ENCODE measurements around the gene PM20D2. TPM values are rescaled to one million over a fixed set of nuclear protein-coding genes. Genes with fewer than 3 reads are reported as not detected.
A peak's percentile ranks its signal among the peaks of the same experiment; 100 is the strongest.

PM20D2 gene
- total RNA-seq, 1 experiment from 2014 or later = 26.8 TPM

DNA sequence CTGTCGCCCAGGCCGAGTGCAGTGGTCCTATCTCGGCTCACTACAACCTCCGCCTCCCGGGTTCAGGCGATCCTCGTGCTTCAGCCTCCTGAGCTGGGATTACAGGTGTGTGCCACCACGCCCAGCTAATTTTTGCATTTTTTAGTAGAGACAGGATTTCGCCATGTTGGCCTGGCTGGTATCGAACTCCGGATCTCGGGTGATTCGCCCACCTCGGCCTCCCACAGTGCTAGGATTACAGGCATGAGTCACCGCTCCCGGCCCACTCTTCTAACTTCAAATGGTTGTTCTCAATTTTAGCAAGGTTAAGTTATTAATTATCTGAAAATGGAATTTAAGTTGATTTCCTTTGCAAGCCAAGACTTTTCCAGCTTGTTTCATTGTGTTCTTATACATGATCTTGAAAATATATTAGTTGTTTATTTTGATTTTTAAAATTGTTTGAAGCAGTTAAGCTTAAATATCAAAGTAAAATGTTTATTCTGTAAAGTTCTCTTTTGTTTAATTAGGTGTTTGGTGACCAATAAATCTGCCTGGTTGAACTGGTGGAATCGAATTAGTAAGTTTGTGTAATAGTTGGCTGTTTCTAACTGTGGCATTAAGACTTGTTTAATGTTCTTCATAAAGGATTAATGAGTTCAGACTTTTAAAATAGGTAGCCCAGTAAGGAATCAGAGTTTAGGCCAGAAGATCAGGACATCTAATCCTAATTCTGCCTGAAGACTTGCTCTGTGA lies 2.3 kb downstream of the PM20D2 start:
- DNase-seq = no peak
- ChIA-PET POLR2A (no interaction called here), CTCF (no interaction called here)
- no peaks in the 10 kb centered on the region for H3K27me3 ChIP-seq (replicated peaks; ENCODE audit: control insufficient read depth, insufficient read depth, low read length)
- TF ChIP-seq, protein P1, sequence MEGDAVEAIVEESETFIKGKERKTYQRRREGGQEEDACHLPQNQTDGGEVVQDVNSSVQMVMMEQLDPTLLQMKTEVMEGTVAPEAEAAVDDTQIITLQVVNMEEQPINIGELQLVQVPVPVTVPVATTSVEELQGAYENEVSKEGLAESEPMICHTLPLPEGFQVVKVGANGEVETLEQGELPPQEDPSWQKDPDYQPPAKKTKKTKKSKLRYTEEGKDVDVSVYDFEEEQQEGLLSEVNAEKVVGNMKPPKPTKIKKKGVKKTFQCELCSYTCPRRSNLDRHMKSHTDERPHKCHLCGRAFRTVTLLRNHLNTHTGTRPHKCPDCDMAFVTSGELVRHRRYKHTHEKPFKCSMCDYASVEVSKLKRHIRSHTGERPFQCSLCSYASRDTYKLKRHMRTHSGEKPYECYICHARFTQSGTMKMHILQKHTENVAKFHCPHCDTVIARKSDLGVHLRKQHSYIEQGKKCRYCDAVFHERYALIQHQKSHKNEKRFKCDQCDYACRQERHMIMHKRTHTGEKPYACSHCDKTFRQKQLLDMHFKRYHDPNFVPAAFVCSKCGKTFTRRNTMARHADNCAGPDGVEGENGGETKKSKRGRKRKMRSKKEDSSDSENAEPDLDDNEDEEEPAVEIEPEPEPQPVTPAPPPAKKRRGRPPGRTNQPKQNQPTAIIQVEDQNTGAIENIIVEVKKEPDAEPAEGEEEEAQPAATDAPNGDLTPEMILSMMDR (IDR thresholded peaks at IDR 0.05; ENCODE audit: insufficient read depth in 1 of 2, low read depth in 1 of 2, low read length in 1 of 2, severe bottlenecking in 1 of 2, unreplicated experiment in 1 of 2) = no peak
- intact Hi-C loops (cut with micrococcal nuclease; ENCODE audit: unreplicated experiment) = no loop called here
- peaks cover 22% of the 10 kb centered on the region for H3K36me3 Mint-ChIP-seq (ENCODE audit: insufficient read depth, unreplicated experiment)
- H3K27me3 Mint-ChIP-seq (ENCODE audit: insufficient read depth, unreplicated experiment) = no peaks in the 10 kb centered on the region
- peaks cover 20% of the 10 kb centered on the region for H3K4me1 ChIP-seq
- no peak overlapping the region for H3K4me3 ChIP-seq (ENCODE audit: low read depth, low read length)
- peaks cover 11% of the 10 kb centered on the region for H3K4me1 Mint-ChIP-seq (ENCODE audit: low read depth, unreplicated experiment)
- peak overlapping the region; percentile 25 for H3K4me3 Mint-ChIP-seq (ENCODE audit: unreplicated experiment)
- no peaks in the 10 kb centered on the region for H3K9me3 ChIP-seq
- H3K36me3 ChIP-seq (ENCODE audit: control insufficient read depth, insufficient read depth, low read length) = no peaks in the 10 kb centered on the region; the same call in 1 of the 2 replicates
- H3K9me3 Mint-ChIP-seq (ENCODE audit: unreplicated experiment) = no peaks in the 10 kb centered on the region
- H3K27ac Mint-ChIP-seq (ENCODE audit: unreplicated experiment) = no peak overlapping the region
- no TSS peak for BruUV-seq (replicated peaks)

DNA sequence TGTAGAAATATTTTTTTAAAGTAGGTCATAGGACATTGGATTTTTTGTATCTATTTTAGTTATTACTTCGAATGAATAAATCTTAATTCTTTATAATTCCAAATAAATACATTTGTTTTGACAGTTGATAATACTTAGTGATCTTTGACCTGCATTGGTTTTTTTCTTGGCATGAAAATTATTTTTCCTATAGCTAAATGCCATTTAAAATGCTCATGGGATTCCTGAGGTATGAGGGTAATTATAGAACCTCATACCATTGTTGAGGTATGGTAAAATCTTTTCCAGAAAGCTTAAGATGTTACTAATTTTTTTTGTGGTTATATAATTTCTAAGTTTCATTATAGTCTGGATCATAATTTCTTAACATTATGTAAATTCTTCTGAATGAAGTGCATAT lies 8.3 kb downstream of the PM20D2 start:
- BruUV-seq (replicated peaks) = no TSS peak
- no peak overlapping the region for H3K27ac Mint-ChIP-seq (ENCODE audit: unreplicated experiment)
- H3K27me3 ChIP-seq (replicated peaks; ENCODE audit: control insufficient read depth, insufficient read depth, low read length) = no peaks in the 10 kb centered on the region

DNA sequence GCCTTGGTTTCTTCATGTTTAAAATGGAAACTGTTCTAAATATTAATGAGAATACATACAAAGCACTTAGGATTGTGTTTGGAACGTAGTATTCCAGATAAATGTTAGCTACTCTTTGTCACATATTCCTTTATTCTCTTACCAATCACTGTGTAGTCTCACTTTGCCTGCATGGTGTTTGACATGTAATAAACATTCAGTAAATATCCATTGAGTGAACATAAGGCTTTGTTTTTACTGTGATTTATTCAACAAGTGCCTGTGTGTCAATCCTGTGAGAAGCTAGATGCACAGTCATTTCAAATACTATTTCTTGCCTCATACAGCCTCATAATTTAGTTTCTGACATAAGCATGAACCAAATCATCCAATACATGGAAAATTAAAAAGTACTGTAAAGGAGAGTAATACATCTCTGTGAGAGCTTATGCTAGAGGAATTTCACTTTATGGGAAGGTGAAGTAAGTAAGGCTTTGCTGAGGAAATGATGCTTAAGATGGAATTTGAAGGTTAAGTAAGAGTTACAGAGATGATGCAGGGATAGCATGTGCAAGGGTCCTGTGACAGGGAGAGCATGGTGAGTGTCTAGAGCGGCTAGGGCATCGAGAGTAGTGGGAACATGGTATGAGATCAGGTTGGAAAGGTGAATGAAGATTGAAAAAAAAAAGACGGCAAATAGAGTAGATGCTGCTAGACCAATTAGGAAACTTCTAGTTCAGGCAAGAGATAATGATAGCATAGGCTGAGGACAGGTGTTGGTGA lies 14.7 kb downstream of the PM20D2 start:
- no peak overlapping the region for H3K4me3 Mint-ChIP-seq (ENCODE audit: unreplicated experiment)
- intact Hi-C loops (cut with micrococcal nuclease; ENCODE audit: unreplicated experiment) = loop anchor here (1.0 kb wide), 1 partner anchor 82 kb away; no protein-coding TSS in a partner anchor
- no peak overlapping the region for H3K4me3 ChIP-seq (ENCODE audit: low read depth, low read length)
- no peaks in the 10 kb centered on the region for H3K27me3 Mint-ChIP-seq (ENCODE audit: insufficient read depth, unreplicated experiment)
- no peak overlapping the region for H3K27ac Mint-ChIP-seq (ENCODE audit: unreplicated experiment)
- TF ChIP-seq, protein P1 (IDR thresholded peaks at IDR 0.05; ENCODE audit: insufficient read depth in 1 of 2, low read depth in 1 of 2, low read length in 1 of 2, severe bottlenecking in 1 of 2, unreplicated experiment in 1 of 2) = no peak
- POLR2A ChIA-PET = no interaction called here
- peaks cover 29% of the 10 kb centered on the region for H3K36me3 Mint-ChIP-seq (ENCODE audit: insufficient read depth, unreplicated experiment)
- no peaks in the 10 kb centered on the region for H3K4me1 Mint-ChIP-seq (ENCODE audit: low read depth, unreplicated experiment)
- CTCF ChIA-PET = no interaction called here
- BruUV-seq (replicated peaks) = no TSS peak
- H3K4me1 ChIP-seq = no peaks in the 10 kb centered on the region
- H3K36me3 ChIP-seq (ENCODE audit: control insufficient read depth, insufficient read depth, low read length) = no peaks in the 10 kb centered on the region; the same call in 1 of the 2 replicates
- H3K9me3 ChIP-seq = no peaks in the 10 kb centered on the region
- H3K9me3 Mint-ChIP-seq (ENCODE audit: unreplicated experiment) = no peaks in the 10 kb centered on the region
- H3K27me3 ChIP-seq (replicated peaks; ENCODE audit: control insufficient read depth, insufficient read depth, low read length) = no peaks in the 10 kb centered on the region
- no peak for DNase-seq

More for the DNA sequence above, 8.3 kb downstream of the PM20D2 start:
- Histone ChIP-seq H3K36me3 (ENCODE audit: control insufficient read depth, insufficient read depth, low read length) (no peaks in the 10 kb centered on the region; the same call in none of the 2 replicates), H3K9me3 (no peaks in the 10 kb centered on the region), H3K4me1 (peaks cover 7% of the 10 kb centered on the region), H3K4me3 (ENCODE audit: low read depth, low read length) (no peak overlapping the region)
- H3K36me3 Mint-ChIP-seq (ENCODE audit: insufficient read depth, unreplicated experiment) = peaks cover 30% of the 10 kb centered on the region
- intact Hi-C loops (cut with micrococcal nuclease; ENCODE audit: unreplicated experiment) = no loop called here
- no peak for DNase-seq
- ChIA-PET POLR2A (interaction anchor here (0.5 to 0.7 kb wide), 2 partner anchors 88 to 199 kb away, joined by 3 to 5 read pairs; partner anchors contain the start of gene UBE2J1), CTCF (no interaction called here)
- H3K4me3 Mint-ChIP-seq (ENCODE audit: unreplicated experiment) = no peak overlapping the region
- no peaks in the 10 kb centered on the region for H3K4me1 Mint-ChIP-seq (ENCODE audit: low read depth, unreplicated experiment)
- no peaks in the 10 kb centered on the region for H3K27me3 Mint-ChIP-seq (ENCODE audit: insufficient read depth, unreplicated experiment)
- no peaks in the 10 kb centered on the region for H3K9me3 Mint-ChIP-seq (ENCODE audit: unreplicated experiment)
- TF ChIP-seq, protein P1 (IDR thresholded peaks at IDR 0.05; ENCODE audit: insufficient read depth in 1 of 2, low read depth in 1 of 2, low read length in 1 of 2, severe bottlenecking in 1 of 2, unreplicated experiment in 1 of 2) = no peak
